Astrocyte (in vitro differentiated cells and primary cell): Measurements from ENCODE around the gene OBSL1. TPM values are rescaled to one million over a fixed set of nuclear protein-coding genes. Genes with fewer than 3 reads are reported as not detected.

Experiments used
- DNase-seq: peaks from one replicate; pipeline ENCODE4 v3.0.0-alpha.2; 2010; ENCODE audit warnings: low read depth
- FAIRE-seq: peaks from 2 replicates; lab custom pipeline; 2011; peaks lifted over from hg19 to GRCh38; lab: Jason Lieb, UNC
- H2AFZ ChIP-seq: 2 replicates; pipeline ENCODE4 v1.6.0; 2012; ENCODE audit warnings: low read depth, low read length, inconsistent platforms
- H3K27ac ChIP-seq: 2 replicates; pipeline ENCODE4 v1.5.1; 2011; ENCODE audit warnings: low read depth, low read length, inconsistent platforms
- H3K27me3 ChIP-seq: 2 replicates; pipeline ENCODE4 v1.6.0; 2011; ENCODE audit warnings: low read length, inconsistent platforms; ENCODE audit not compliant: insufficient read depth
- H3K36me3 ChIP-seq: 2 replicates; pipeline ENCODE4 v1.5.1; 2011; ENCODE audit warnings: low read length, inconsistent platforms; ENCODE audit not compliant: insufficient read depth
- H3K4me1 ChIP-seq: 2 replicates; pipeline ENCODE4 v1.5.1; 2011; ENCODE audit warnings: low read length, inconsistent platforms; ENCODE audit not compliant: insufficient read depth
- H3K4me2 ChIP-seq: 2 replicates; pipeline ENCODE4 v1.6.0; 2012; ENCODE audit warnings: low read length, inconsistent platforms
- H3K4me3 ChIP-seq: 2 replicates; pipeline ENCODE4 v1.5.1; 2011; ENCODE audit warnings: low read depth, mild to moderate bottlenecking, low read length, inconsistent platforms; ENCODE audit not compliant: insufficient read depth
- H3K79me2 ChIP-seq: 2 replicates; pipeline ENCODE4 v1.6.0; 2012; ENCODE audit warnings: mild to moderate bottlenecking, low read length, inconsistent platforms; ENCODE audit not compliant: insufficient read depth
- H3K9ac ChIP-seq: 2 replicates; pipeline ENCODE4 v1.6.0; 2012; ENCODE audit warnings: mild to moderate bottlenecking, low read length, inconsistent platforms
- H3K9me3 ChIP-seq: 2 replicates; pipeline ENCODE4 v1.5.1; 2012; ENCODE audit warnings: low read depth, mild to moderate bottlenecking, low read length, inconsistent platforms; ENCODE audit not compliant: insufficient read depth
- H4K20me1 ChIP-seq: 2 replicates; pipeline ENCODE4 v1.6.0; 2012; ENCODE audit warnings: low read length, inconsistent platforms; ENCODE audit not compliant: insufficient read depth
- H3K27ac Mint-ChIP-seq: one replicate; pipeline ENCODE4 v1.8.0; 2021; ENCODE audit warnings: mild to moderate bottlenecking, mixed read lengths; ENCODE audit not compliant: unreplicated experiment
- H3K27me3 Mint-ChIP-seq: one replicate; pipeline ENCODE4 v1.8.0; 2021; ENCODE audit warnings: low read depth, mixed read lengths; ENCODE audit not compliant: unreplicated experiment
- H3K36me3 Mint-ChIP-seq: one replicate; pipeline ENCODE4 v1.8.0; 2021; ENCODE audit warnings: low read depth, mixed read lengths; ENCODE audit not compliant: unreplicated experiment
- H3K4me1 Mint-ChIP-seq: one replicate; pipeline ENCODE4 v1.8.0; 2021; ENCODE audit warnings: low read depth, mixed read lengths; ENCODE audit not compliant: unreplicated experiment
- H3K4me3 Mint-ChIP-seq: one replicate; pipeline ENCODE4 v1.8.0; 2021; ENCODE audit warnings: mild to moderate bottlenecking, moderate library complexity, mixed read lengths; ENCODE audit not compliant: unreplicated experiment
- H3K9me3 Mint-ChIP-seq: one replicate; pipeline ENCODE4 v1.8.0; 2021; ENCODE audit warnings: mild to moderate bottlenecking, mixed read lengths; ENCODE audit not compliant: unreplicated experiment
- EZH2 ChIP-seq: IDR thresholded peaks from 2 replicates; pipeline ENCODE4 v1.6.1; 2012; ENCODE audit warnings: mild to moderate bottlenecking, low read length, inconsistent platforms; ENCODE audit not compliant: insufficient read depth
- total RNA-seq: library from RNA; stranded (reverse); gene quantifications from 2 replicates; pipeline ENCODE4 v1.2.1, GENCODE V29; 2021
- TF ChIP-seq, protein P1 (sequence below): IDR thresholded peaks from 2 replicates; pipeline ENCODE4 v1.5.1; 2011; ENCODE audit warnings: low read depth, mild to moderate bottlenecking, inconsistent platforms, low read length, moderate library complexity; ENCODE audit not compliant: insufficient read depth

The OBSL1 gene
- total RNA-seq, 1 donor from 2014 or later: 77.5 TPM

DNA sequence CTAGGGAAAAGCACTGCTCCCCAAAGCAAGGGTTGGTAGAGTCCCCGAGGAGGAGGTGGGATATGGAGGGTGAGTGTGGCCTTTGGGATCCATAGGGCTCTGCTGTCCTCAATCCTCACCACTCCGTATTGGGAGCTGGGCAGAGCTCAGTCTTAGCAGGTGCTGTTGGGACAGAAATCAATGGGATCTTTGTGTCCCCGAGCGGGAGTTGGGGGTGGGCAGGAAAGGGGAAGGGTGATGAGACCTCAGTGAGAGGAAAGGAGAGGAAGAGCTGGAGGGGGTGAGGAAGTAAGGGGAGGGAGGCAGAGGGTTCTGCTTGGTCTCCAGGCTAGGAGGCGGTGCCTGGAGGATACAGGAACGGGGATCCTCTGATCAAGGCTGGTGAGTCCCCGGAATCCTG lies 54.5 kb downstream of the OBSL1 start:
- peaks cover 30% of the 10 kb centered on the region for H3K27me3 ChIP-seq
- FAIRE-seq (no peak), DNase-seq (no peak)
- Mint-ChIP-seq H3K27ac (no peak overlapping the region), H3K27me3 (peaks cover 45% of the 10 kb centered on the region), H3K36me3 (no peaks in the 10 kb centered on the region), H3K9me3 (no peaks in the 10 kb centered on the region), H3K4me3 (no peak overlapping the region), H3K4me1 (peaks cover 37% of the 10 kb centered on the region)
- no peak overlapping the region for H3K4me2 ChIP-seq
- H3K27ac ChIP-seq: no peak overlapping the region
- H3K4me3 ChIP-seq: no peak overlapping the region
- H3K9ac ChIP-seq: no peak overlapping the region
- no peaks in the 10 kb centered on the region for H3K9me3 ChIP-seq
- peaks cover 19% of the 10 kb centered on the region for H3K4me1 ChIP-seq
- no peaks in the 10 kb centered on the region for H3K36me3 ChIP-seq
- TF ChIP-seq, protein P1, sequence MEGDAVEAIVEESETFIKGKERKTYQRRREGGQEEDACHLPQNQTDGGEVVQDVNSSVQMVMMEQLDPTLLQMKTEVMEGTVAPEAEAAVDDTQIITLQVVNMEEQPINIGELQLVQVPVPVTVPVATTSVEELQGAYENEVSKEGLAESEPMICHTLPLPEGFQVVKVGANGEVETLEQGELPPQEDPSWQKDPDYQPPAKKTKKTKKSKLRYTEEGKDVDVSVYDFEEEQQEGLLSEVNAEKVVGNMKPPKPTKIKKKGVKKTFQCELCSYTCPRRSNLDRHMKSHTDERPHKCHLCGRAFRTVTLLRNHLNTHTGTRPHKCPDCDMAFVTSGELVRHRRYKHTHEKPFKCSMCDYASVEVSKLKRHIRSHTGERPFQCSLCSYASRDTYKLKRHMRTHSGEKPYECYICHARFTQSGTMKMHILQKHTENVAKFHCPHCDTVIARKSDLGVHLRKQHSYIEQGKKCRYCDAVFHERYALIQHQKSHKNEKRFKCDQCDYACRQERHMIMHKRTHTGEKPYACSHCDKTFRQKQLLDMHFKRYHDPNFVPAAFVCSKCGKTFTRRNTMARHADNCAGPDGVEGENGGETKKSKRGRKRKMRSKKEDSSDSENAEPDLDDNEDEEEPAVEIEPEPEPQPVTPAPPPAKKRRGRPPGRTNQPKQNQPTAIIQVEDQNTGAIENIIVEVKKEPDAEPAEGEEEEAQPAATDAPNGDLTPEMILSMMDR: no peak
- no peak for TF ChIP-seq EZH2
- no peaks in the 10 kb centered on the region for H4K20me1 ChIP-seq
- H2AFZ ChIP-seq: no peak overlapping the region
- H3K79me2 ChIP-seq: no peaks in the 10 kb centered on the region

DNA sequence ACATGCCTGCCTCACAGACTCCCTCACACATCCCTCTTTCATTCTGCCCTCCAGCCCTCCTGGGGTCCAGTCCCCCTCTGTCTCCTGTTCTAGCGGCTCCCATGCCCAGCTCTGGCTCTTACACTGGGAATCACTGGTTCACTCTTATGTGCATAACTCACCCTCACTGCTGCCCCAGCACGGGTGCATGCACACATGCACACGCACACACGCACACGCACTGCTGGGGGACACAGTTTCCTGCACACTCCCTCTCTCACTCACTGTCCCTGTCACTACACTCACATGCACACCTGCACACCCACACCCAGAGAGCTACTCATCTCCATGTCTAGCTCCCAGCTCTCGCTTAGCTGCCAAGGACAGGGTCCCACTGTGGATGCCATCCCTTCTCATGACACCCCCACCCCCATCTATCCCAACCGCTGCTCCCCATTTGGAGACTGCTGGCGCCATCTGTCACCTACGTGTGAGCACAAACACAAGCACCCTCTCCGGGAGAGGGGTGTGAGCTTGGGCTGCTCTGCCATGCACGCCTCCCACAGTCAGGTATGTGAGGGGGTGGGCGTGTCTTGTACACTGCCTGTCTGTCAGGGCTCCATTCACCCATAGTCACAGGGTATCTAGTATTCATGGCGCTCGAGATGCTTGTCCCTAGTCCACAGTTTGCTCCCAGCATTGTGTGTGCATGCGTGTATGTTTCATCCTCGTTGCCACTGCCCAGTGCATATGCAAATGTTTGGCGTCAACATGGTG lies 55.3 kb downstream of the OBSL1 start:
- H3K9me3 Mint-ChIP-seq: no peaks in the 10 kb centered on the region
- peaks cover 29% of the 10 kb centered on the region for H3K4me1 Mint-ChIP-seq
- H3K4me2 ChIP-seq: no peak overlapping the region
- no peaks in the 10 kb centered on the region for H3K36me3 Mint-ChIP-seq
- no peak for FAIRE-seq
- no peaks in the 10 kb centered on the region for H3K36me3 ChIP-seq
- peaks cover 11% of the 10 kb centered on the region for H3K4me1 ChIP-seq
- no peak overlapping the region for H3K4me3 ChIP-seq
- H3K9ac ChIP-seq: no peak overlapping the region
- no peaks in the 10 kb centered on the region for H4K20me1 ChIP-seq
- no peak overlapping the region for H3K27ac ChIP-seq
- TF ChIP-seq EZH2: no peak
- TF ChIP-seq, protein P1: no peak
- H3K27me3 Mint-ChIP-seq: peaks cover 45% of the 10 kb centered on the region
- H2AFZ ChIP-seq: no peak overlapping the region
- DNase-seq: no peak
- H3K79me2 ChIP-seq: no peaks in the 10 kb centered on the region
- H3K9me3 ChIP-seq: no peaks in the 10 kb centered on the region
- H3K27me3 ChIP-seq: peaks cover 31% of the 10 kb centered on the region
- no peak overlapping the region for H3K4me3 Mint-ChIP-seq
- H3K27ac Mint-ChIP-seq: no peak overlapping the region

DNA sequence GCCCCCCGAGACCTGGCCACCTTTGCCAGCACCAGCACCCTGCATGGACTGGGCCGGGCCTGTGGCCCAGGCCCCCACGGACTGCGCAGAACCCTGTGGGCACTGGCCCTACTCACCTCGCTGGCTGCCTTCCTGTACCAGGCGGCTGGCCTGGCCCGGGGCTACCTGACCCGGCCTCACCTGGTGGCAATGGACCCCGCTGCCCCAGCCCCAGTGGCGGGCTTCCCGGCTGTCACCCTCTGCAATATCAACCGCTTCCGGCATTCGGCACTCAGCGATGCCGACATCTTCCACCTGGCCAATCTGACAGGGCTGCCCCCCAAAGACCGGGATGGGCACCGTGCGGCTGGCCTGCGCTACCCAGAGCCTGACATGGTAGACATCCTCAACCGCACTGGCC lies 56.5 kb downstream of the OBSL1 start:
- no peak overlapping the region for H2AFZ ChIP-seq
- DNase-seq: no peak
- no peak overlapping the region for H3K27ac ChIP-seq
- H3K36me3 ChIP-seq: no peaks in the 10 kb centered on the region
- H3K27me3 ChIP-seq: peaks cover 34% of the 10 kb centered on the region
- H3K4me3 ChIP-seq: no peak overlapping the region
- Mint-ChIP-seq H3K9me3 (no peaks in the 10 kb centered on the region), H3K27me3 (peaks cover 47% of the 10 kb centered on the region), H3K27ac (no peak overlapping the region), H3K4me3 (no peak overlapping the region), H3K36me3 (no peaks in the 10 kb centered on the region), H3K4me1 (peaks cover 27% of the 10 kb centered on the region)
- H3K9me3 ChIP-seq: no peaks in the 10 kb centered on the region
- FAIRE-seq: no peak
- H3K4me1 ChIP-seq: peaks cover 11% of the 10 kb centered on the region
- no peak for TF ChIP-seq EZH2
- TF ChIP-seq, protein P1: no peak
- no peaks in the 10 kb centered on the region for H4K20me1 ChIP-seq
- no peak overlapping the region for H3K9ac ChIP-seq
- no peaks in the 10 kb centered on the region for H3K79me2 ChIP-seq
- H3K4me2 ChIP-seq: no peak overlapping the region
